Occipital lobe (tissue), 2 donors: Measurements from ENCODE around the gene RASAL2. TPM values are rescaled to one million over a fixed set of nuclear protein-coding genes. Genes with fewer than 3 reads are reported as not detected.
"Not testable (repeated sequence)": the region's sequence is repeated elsewhere in the genome, so short reads cannot be mapped to it uniquely, and the experiment has no call there.

Experiments used
- DNase-seq: peaks from one replicate; lab custom pipeline; 2025; lab: John Stamatoyannopoulos, UW
- total RNA-seq: library from RNA; depleted of rRNA; stranded (reverse); fragments of >200 nt; gene quantifications from one replicate; pipeline ENCODE4 v1.2.3, GENCODE V29; 2014

RASAL2 gene
- total RNA-seq, 1 donor from 2014 or later, result 41.8 TPM

- no peak for DNase-seq
Observed at GRCh38 chr1:178487070-178487615, 393.2 kb downstream of the RASAL2 start.

GRCh38 chr1:178488393-178488792 is 394.5 kb downstream of the RASAL2 start:
- DNase-seq, result no peak

GRCh38 chr1:178489399-178489798 is 395.5 kb downstream of the RASAL2 start:
- DNase-seq, result no peak

- DNase-seq, result no peak
Observed at GRCh38 chr1:178490136-178490535, 396.2 kb downstream of the RASAL2 start.

- no peak for DNase-seq
Observed at GRCh38 chr1:178490967-178491366, 397.1 kb downstream of the RASAL2 start.

GRCh38 chr1:178491721-178492120 is 397.8 kb downstream of the RASAL2 start:
- no peak for DNase-seq

- no peak for DNase-seq
Observed at GRCh38 chr1:178492341-178492740, 398.4 kb downstream of the RASAL2 start.

GRCh38 chr1:178493301-178493741 is 399.4 kb downstream of the RASAL2 start:
- no peak for DNase-seq

GRCh38 chr1:178494569-178494971 is 400.7 kb downstream of the RASAL2 start:
- DNase-seq, result no peak

GRCh38 chr1:178495158-178495557 is 401.3 kb downstream of the RASAL2 start:
- no peak for DNase-seq

GRCh38 chr1:178495741-178496409 is 402.0 kb downstream of the RASAL2 start:
- DNase-seq, result no peak

GRCh38 chr1:178496410-178497135 is 402.7 kb downstream of the RASAL2 start, which contains the start of gene CLEC20A:
TSS of gene CLEC20A (minus strand) at chr1:178496964. CDS start at chr1:178496939, 25 bp downstream.
- no peak for DNase-seq

GRCh38 chr1:178497903-178498478 is 404.1 kb downstream of the RASAL2 start:
- DNase-seq, result no peak

- no peak for DNase-seq
Observed at GRCh38 chr1:178498896-178499675, 405.2 kb downstream of the RASAL2 start.

GRCh38 chr1:178500091-178500770 is 406.3 kb downstream of the RASAL2 start:
- DNase-seq, result no peak

GRCh38 chr1:178500936-178501554 is 407.1 kb downstream of the RASAL2 start:
- DNase-seq, result no peak

- no peak for DNase-seq
Observed at GRCh38 chr1:178501705-178502329, 407.9 kb downstream of the RASAL2 start.

- no peak for DNase-seq
Observed at GRCh38 chr1:178502330-178502714, 408.4 kb downstream of the RASAL2 start.

GRCh38 chr1:178502856-178503255 is 409.0 kb downstream of the RASAL2 start:
- no peak for DNase-seq

- DNase-seq, result not testable (repeated sequence)
Observed at GRCh38 chr1:178503316-178503715, 409.4 kb downstream of the RASAL2 start.
